Hippocampal formation (tissue), 2 donors: ENCODE measurements around the gene PDCL3.

Experiments used
- DNase-seq, 2 donors: peaks; one replicate each; lab custom pipeline; 2025; lab: John Stamatoyannopoulos, UW

PDCL3 gene

GRCh38 chr2:100611079-100612029, 48.6 kb downstream of the PDCL3 start:
- DNase-seq, result no peak

GRCh38 chr2:100612388-100613000, 49.7 kb downstream of the PDCL3 start:
- DNase-seq, result no peak

GRCh38 chr2:100613719-100614118, 50.9 kb downstream of the PDCL3 start:
- DNase-seq, result no peak

GRCh38 chr2:100614455-100615000, 51.7 kb downstream of the PDCL3 start:
- no peak for DNase-seq

- DNase-seq, result no peak
Observed at GRCh38 chr2:100615471-100615870, 52.7 kb downstream of the PDCL3 start.

- no peak for DNase-seq
Observed at GRCh38 chr2:100615886-100616285, 53.1 kb downstream of the PDCL3 start.

GRCh38 chr2:100616841-100617390, 54.1 kb downstream of the PDCL3 start:
- DNase-seq, result no peak

DNA sequence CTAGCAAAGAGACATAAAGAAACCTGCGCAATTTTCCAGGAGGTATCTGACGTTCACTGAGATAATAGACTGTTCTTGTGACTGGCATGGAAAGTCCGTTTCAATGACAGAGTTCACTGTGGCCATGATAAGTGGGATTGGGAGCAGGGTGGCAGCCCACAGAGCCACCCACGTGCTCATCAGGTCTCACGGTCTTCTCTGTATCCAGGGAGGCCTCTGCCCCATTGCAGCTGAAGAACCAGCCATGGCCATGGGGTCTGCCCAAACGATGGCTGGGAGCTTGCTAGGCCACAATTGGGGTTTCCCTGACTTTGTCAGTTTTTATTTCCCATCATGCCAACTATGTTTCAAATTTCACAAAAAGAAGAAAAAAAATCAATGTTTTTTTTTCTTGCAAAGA, 57.2 kb downstream of the PDCL3 start:
- no peak for DNase-seq

- no peak for DNase-seq
Observed at GRCh38 chr2:100620481-100620880, 57.7 kb downstream of the PDCL3 start.

GRCh38 chr2:100621371-100621951, 58.7 kb downstream of the PDCL3 start:
- no peak for DNase-seq

GRCh38 chr2:100623033-100623715, 60.4 kb downstream of the PDCL3 start:
- DNase-seq, result no peak

- DNase-seq, result no peak
Observed at GRCh38 chr2:100623930-100624329, 61.1 kb downstream of the PDCL3 start.

- no peak for DNase-seq
Observed at GRCh38 chr2:100624536-100624935, 61.7 kb downstream of the PDCL3 start.

DNA sequence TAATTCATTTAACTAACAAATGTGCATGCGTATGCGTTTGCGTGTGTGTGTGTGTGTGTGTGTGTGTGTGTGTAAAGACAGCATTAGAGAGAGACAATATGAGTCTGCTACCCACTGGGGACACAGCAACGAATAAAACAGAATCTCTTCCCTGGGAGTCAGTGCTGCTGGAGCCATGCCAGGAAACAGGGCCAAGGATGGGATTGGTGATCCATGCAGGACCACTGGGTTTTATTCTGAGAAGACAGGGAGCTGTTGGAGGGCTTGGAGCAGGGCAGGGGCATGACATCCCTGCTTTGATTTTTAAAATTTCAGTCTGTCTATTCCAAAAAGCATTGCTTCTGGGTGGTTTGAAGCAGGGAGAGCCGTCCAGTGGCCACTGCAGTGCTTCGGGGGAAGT, 62.9 kb downstream of the PDCL3 start:
- DNase-seq, result no peak
